ENCODE results near the gene ZBTB21.

Gene ZBTB21

GRCh38 chr21:42019101-42019605 lies 9.0 kb upstream of the ZBTB21 start:
- Histone ChIP-seq H3K4me1 (ENCODE audit: low read length) (no peaks in the 10 kb centered on the region), H3K27me3 (ENCODE audit: low read depth, low read length) (no peaks in the 10 kb centered on the region), H2AFZ (ENCODE audit: low read depth, low read length) (no peak overlapping the region), H3K27ac (ENCODE audit: low read length) (no peak overlapping the region), H4K20me1 (ENCODE audit: insufficient read depth, low read length) (no peaks in the 10 kb centered on the region), H3K9ac (ENCODE audit: low read length) (no peak overlapping the region), H3K4me3 (ENCODE audit: low read length) (no peak overlapping the region), H3K79me2 (ENCODE audit: low read length) (no peaks in the 10 kb centered on the region), H3K4me2 (ENCODE audit: low read length) (no peak overlapping the region), H3K36me3 (replicated peaks; ENCODE audit: low read depth, low read length) (no peaks in the 10 kb centered on the region), H3K9me3 (ENCODE audit: insufficient read depth, low read length) (no peaks in the 10 kb centered on the region)
- TF ChIP-seq EZH2phosphoT487 (IDR thresholded peaks at IDR 0.05; ENCODE audit: low read depth) (no peak), CTCF (IDR thresholded peaks at IDR 0.05; ENCODE audit: low read depth, low read length) (no peak)

- Histone ChIP-seq H3K36me3 (replicated peaks; ENCODE audit: low read depth, low read length) (no peaks in the 10 kb centered on the region), H3K79me2 (ENCODE audit: low read length) (no peaks in the 10 kb centered on the region), H3K9ac (ENCODE audit: low read length) (no peak overlapping the region), H3K4me3 (ENCODE audit: low read length) (no peak overlapping the region), H3K27me3 (ENCODE audit: low read depth, low read length) (no peaks in the 10 kb centered on the region), H3K4me1 (ENCODE audit: low read length) (no peaks in the 10 kb centered on the region), H4K20me1 (ENCODE audit: insufficient read depth, low read length) (no peaks in the 10 kb centered on the region), H3K4me2 (ENCODE audit: low read length) (no peak overlapping the region), H3K9me3 (ENCODE audit: insufficient read depth, low read length) (no peaks in the 10 kb centered on the region), H2AFZ (ENCODE audit: low read depth, low read length) (no peak overlapping the region), H3K27ac (ENCODE audit: low read length) (no peak overlapping the region)
- TF ChIP-seq EZH2phosphoT487 (IDR thresholded peaks at IDR 0.05; ENCODE audit: low read depth) (no peak), CTCF (IDR thresholded peaks at IDR 0.05; ENCODE audit: low read depth, low read length) (no peak)
Measured at GRCh38 chr21:42017022-42017421, 6.9 kb upstream of the ZBTB21 start.

- H3K27me3 ChIP-seq (ENCODE audit: low read depth, low read length), result no peaks in the 10 kb centered on the region
- H3K27ac ChIP-seq (ENCODE audit: low read length), result no peak overlapping the region
- no peak overlapping the region for H3K4me2 ChIP-seq (ENCODE audit: low read length)
- no peaks in the 10 kb centered on the region for H3K36me3 ChIP-seq (replicated peaks; ENCODE audit: low read depth, low read length)
- no peak overlapping the region for H2AFZ ChIP-seq (ENCODE audit: low read depth, low read length)
- no peak for TF ChIP-seq CTCF (IDR thresholded peaks at IDR 0.05; ENCODE audit: low read depth, low read length)
- TF ChIP-seq EZH2phosphoT487 (IDR thresholded peaks at IDR 0.05; ENCODE audit: low read depth), result no peak
- no peak overlapping the region for H3K4me3 ChIP-seq (ENCODE audit: low read length)
- H3K9ac ChIP-seq (ENCODE audit: low read length), result no peak overlapping the region
- H3K9me3 ChIP-seq (ENCODE audit: insufficient read depth, low read length), result no peaks in the 10 kb centered on the region
- H3K79me2 ChIP-seq (ENCODE audit: low read length), result no peaks in the 10 kb centered on the region
- peaks cover 1% of the 10 kb centered on the region for H3K4me1 ChIP-seq (ENCODE audit: low read length)
- H4K20me1 ChIP-seq (ENCODE audit: insufficient read depth, low read length), result no peaks in the 10 kb centered on the region
Measured at GRCh38 chr21:42016364-42016985, 6.3 kb upstream of the ZBTB21 start.

GRCh38 chr21:42013931-42014330 lies 3.8 kb upstream of the ZBTB21 start:
- H3K9ac ChIP-seq (ENCODE audit: low read length), result no peak overlapping the region
- no peak for TF ChIP-seq CTCF (IDR thresholded peaks at IDR 0.05; ENCODE audit: low read depth, low read length)
- TF ChIP-seq EZH2phosphoT487 (IDR thresholded peaks at IDR 0.05; ENCODE audit: low read depth), result no peak
- peaks cover 5% of the 10 kb centered on the region for H3K79me2 ChIP-seq (ENCODE audit: low read length)
- H3K27me3 ChIP-seq (ENCODE audit: low read depth, low read length), result no peaks in the 10 kb centered on the region
- no peak overlapping the region for H3K4me2 ChIP-seq (ENCODE audit: low read length)
- no peaks in the 10 kb centered on the region for H4K20me1 ChIP-seq (ENCODE audit: insufficient read depth, low read length)
- no peak overlapping the region for H3K27ac ChIP-seq (ENCODE audit: low read length)
- H3K4me3 ChIP-seq (ENCODE audit: low read length), result no peak overlapping the region
- H3K36me3 ChIP-seq (replicated peaks; ENCODE audit: low read depth, low read length), result no peaks in the 10 kb centered on the region
- no peak overlapping the region for H2AFZ ChIP-seq (ENCODE audit: low read depth, low read length)
- peaks cover 4% of the 10 kb centered on the region for H3K4me1 ChIP-seq (ENCODE audit: low read length)
- H3K9me3 ChIP-seq (ENCODE audit: insufficient read depth, low read length), result no peaks in the 10 kb centered on the region

All from OCI-LY3 (cell line).